Psoas muscle (tissue), 8 donors: Measurements from ENCODE around the gene IFFO2. TPM values are rescaled to one million over a fixed set of nuclear protein-coding genes. Genes with fewer than 3 reads are reported as not detected.
A peak's percentile ranks its signal among the peaks of the same experiment; 100 is the strongest.

Experiments used
- ATAC-seq, 4 donors: fragments of 200-7000 bp; cut with Tn5 transposase; one replicate each; pipeline ENCODE4 v1.9.1; 2020; ENCODE audit warnings: moderate library complexity in 3 of 4, mild to moderate bottlenecking in 2 of 4
- DNase-seq, 2 donors: peaks; one replicate each; pipeline ENCODE4 v3.0.0-alpha.2; 2020
- H3K27ac ChIP-seq: fragments of 200-600 bp; one replicate; pipeline ENCODE4 v1.8.0; 2022
- H3K27me3 ChIP-seq, 3 donors: fragments of 200-600 bp in 1 of 3; one replicate each; pipeline versions ENCODE4 v1.6.1 to v1.8.0; 2013 to 2022; ENCODE audit warnings: low read length in 2 of 3, mild to moderate bottlenecking in 2 of 3, moderate library complexity in 1 of 3; ENCODE audit not compliant: insufficient read depth in 3 of 3
- H3K36me3 ChIP-seq, 2 donors: fragments of 200-600 bp in 1 of 2; one replicate each; pipeline versions ENCODE4 v1.6.1 to v1.8.0; 2013 to 2022; ENCODE audit warnings: low read depth in 1 of 2, mild to moderate bottlenecking in 1 of 2, moderate library complexity in 1 of 2; ENCODE audit not compliant: insufficient read depth in 1 of 2
- H3K4me1 ChIP-seq: fragments of 200-600 bp; one replicate; pipeline ENCODE4 v1.8.0; 2022
- H3K4me3 ChIP-seq: fragments of 200-600 bp; one replicate; pipeline ENCODE4 v1.8.0; 2022; ENCODE audit warnings: mild to moderate bottlenecking
- H3K9me3 ChIP-seq: fragments of 200-600 bp; one replicate; pipeline ENCODE4 v1.8.0; 2022
- WGBS, 3 donors: extraction: QIAGEN DNeasy Blood & Tissue Kit; methylation state at CpG; one replicate each; pipeline versions ENCODE4 v1.1.6 to v1.1.7; 2013; 5-methylcytosine and 5-hydroxymethylcytosine counted together
- intact Hi-C, 2 donors: fragments of 100-400 bp; cut with DNase I; formaldehyde crosslinking; loops; one replicate each; pipeline versions ENCODE4 v1.11.0 to v1.14.2; 2022
- polyA plus RNA-seq, 3 donors: library from polyadenylated mRNA; stranded (reverse); fragments of 200-250 nt; gene quantifications; one replicate each; pipeline ENCODE4 v1.2.3, GENCODE V29; 2013
- total RNA-seq, 4 donors: library from RNA; stranded (reverse); fragmentation: NEBNext Ultra II Directional in 2 of 4; extraction: Animal tissue kit (Norgen Biotek cat#: 25700) in 2 of 4; gene quantifications; one replicate each; pipeline versions ENCODE4 v1.2.1 to v1.2.4, GENCODE V29; 2021 to 2023
- TF ChIP-seq, protein P1 (sequence below): fragments of 200-600 bp; IDR thresholded peaks from one replicate; pipeline ENCODE4 v1.8.0; 2022; ENCODE audit warnings: antibody characterized with exemption
- donor health status: healthy with polysubstance abuse.
- donor health status: DM: no; HTN: no; CAD: no; lungs with moderate emphysema.
- donor health status: Bipolar disorder and iron deficiency.
- donor health status: healthy.
- donor health status: DM: yes; HTN: yes; CAD: no.
- donor health status: DM: no; HTN: no; CAD: no.
- donor health status: DM: no; HTN: no; CAD: no.
- donor health status: DM: yes; HTN: yes; CAD: no.

IFFO2 gene
- total and polyA plus RNA-seq, 7 donors = 0.94 to 14.0 (median 3.7) TPM

DNA sequence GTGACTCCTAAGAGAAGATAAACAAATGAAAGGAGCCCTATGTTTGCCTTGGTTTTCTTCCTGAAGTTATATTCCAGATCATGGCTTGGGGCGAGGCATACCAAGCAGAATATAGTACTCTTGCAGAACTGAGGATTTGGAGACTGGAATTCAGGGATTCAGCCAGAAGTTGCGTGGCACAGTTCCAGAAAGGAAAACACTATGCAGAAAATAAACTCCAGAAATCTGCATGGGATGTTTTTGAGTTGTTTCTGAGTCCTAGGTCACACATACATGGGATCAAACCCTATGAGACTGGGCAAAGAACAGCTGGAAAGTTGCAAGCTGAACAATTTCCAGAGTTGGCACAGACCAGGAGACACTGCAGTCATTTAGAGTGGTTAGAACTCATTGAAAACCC is 42.9 kb upstream of the IFFO2 start:
- H3K4me3 ChIP-seq = no peak overlapping the region
- ATAC-seq (no peak), DNase-seq (no peak)
- H3K27me3 ChIP-seq = no peaks in the 10 kb centered on the region
- intact Hi-C loops = no loop called here
- TF ChIP-seq, protein P1, sequence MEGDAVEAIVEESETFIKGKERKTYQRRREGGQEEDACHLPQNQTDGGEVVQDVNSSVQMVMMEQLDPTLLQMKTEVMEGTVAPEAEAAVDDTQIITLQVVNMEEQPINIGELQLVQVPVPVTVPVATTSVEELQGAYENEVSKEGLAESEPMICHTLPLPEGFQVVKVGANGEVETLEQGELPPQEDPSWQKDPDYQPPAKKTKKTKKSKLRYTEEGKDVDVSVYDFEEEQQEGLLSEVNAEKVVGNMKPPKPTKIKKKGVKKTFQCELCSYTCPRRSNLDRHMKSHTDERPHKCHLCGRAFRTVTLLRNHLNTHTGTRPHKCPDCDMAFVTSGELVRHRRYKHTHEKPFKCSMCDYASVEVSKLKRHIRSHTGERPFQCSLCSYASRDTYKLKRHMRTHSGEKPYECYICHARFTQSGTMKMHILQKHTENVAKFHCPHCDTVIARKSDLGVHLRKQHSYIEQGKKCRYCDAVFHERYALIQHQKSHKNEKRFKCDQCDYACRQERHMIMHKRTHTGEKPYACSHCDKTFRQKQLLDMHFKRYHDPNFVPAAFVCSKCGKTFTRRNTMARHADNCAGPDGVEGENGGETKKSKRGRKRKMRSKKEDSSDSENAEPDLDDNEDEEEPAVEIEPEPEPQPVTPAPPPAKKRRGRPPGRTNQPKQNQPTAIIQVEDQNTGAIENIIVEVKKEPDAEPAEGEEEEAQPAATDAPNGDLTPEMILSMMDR = no peak
- no peaks in the 10 kb centered on the region for H3K4me1 ChIP-seq
- no peaks in the 10 kb centered on the region for H3K36me3 ChIP-seq
- H3K27ac ChIP-seq = no peak overlapping the region
- 28 to 31% (median 31%) methylated on average over 2 of the region's 2 CpGs for WGBS, 3 donors
- H3K9me3 ChIP-seq = peaks cover 6% of the 10 kb centered on the region

DNA sequence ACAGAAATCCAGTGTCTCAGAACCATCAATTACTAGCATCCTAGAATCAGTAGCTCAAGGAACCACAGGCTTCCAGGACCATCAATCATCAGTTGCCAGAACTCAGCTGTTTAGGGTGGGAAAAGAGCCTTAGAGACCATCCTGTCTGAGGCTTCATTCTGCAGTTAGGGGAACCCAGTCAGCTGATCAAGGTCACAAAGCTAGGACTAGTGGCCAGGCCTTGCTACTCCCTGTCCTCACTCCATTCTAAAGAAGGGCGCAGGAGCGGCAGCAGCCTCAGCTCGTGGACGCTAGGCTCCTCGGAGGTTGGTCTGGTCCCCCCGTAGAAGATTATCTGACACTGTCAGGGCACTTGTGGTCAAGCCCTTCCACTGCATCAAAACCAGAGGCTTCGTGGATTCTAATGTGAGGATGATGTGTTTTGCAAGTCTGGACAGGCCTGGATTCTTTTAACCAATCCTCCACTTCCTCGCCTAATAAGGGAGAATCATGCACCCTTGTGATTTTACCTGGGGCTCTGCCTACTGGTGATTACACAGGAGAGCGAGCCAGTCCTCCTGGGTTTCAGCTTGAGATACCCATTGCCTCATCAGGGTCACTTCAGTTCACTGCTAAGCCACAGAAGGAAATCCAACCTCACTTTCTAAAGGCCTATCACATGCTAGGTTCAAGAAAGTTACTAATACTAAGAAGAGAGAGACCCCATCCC is 41.7 kb upstream of the IFFO2 start:
- 73 to 88% (median 80%) methylated on average over 9 of the region's 9 CpGs for WGBS, 3 donors
- ATAC-seq (peak; percentile 35 to 90 (median 83)), DNase-seq (no peak)
- Histone ChIP-seq H3K9me3 (peaks cover 2% of the 10 kb centered on the region), H3K4me3 (no peak overlapping the region), H3K27ac (no peak overlapping the region), H3K27me3 (no peaks in the 10 kb centered on the region), H3K4me1 (no peaks in the 10 kb centered on the region), H3K36me3 (no peaks in the 10 kb centered on the region)
- intact Hi-C loops = no loop called here
- TF ChIP-seq, protein P1 = no peak

DNA sequence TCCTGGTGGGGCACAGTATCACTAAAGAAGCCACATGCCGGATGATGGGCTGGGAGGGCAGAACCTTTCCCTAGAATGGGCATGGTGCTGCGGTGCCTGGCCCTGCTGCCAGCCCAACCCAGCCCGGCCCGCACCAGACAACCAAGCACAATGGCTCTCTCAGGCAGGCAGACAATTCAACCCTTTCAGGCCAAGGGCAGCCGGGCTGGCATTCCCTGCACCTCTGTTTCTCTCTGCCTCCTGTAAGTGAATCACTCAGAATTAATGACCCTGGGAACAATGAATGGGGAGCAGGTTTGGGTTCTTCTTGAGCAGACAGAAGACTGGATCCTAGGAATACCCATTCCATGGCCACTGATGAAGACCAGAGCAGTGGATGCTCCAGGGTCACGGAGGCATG is 41.0 kb upstream of the IFFO2 start:
- Histone ChIP-seq H3K36me3 (no peaks in the 10 kb centered on the region), H3K4me1 (no peaks in the 10 kb centered on the region), H3K27ac (no peak overlapping the region), H3K4me3 (no peak overlapping the region), H3K27me3 (no peaks in the 10 kb centered on the region), H3K9me3 (no peaks in the 10 kb centered on the region)
- intact Hi-C loops = no loop called here
- DNase-seq = no peak
- no peak for ATAC-seq
- 92 to 96% (median 96%) methylated on average over 6 of the region's 6 CpGs for WGBS, 3 donors
- TF ChIP-seq, protein P1 = no peak

DNA sequence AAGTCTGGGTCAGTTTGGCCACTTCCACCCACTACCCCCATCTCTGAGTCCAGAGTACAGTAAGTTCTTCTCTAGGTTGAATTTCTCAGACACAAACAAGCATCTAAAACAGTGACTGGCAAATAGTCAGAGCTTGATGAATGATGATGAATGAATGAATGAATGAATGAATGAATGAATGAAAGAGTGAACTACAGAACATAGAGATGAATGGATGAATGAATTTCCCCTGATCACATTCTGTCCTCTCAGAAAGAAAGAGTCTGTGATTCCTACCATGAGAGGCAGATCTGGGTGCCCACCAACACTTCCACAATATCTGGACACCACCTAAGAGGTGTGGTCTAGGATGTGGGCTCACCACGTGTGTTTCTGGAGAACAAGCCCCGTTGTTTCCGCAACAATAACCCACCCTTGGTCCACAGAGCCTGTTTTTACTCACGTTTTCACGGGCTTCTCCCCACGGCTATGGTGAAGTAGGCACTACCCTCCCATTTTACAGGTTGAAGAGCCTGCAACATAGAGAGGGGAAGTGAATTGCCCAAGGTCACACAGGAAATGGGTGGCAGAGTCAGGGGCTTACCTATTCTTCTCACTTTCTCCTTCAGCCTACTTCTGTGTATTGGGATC is 40.2 kb upstream of the IFFO2 start:
- no peak overlapping the region for H3K4me3 ChIP-seq
- no peak overlapping the region for H3K27ac ChIP-seq
- no peaks in the 10 kb centered on the region for H3K9me3 ChIP-seq
- DNase-seq = no peak
- intact Hi-C loops = no loop called here
- no peaks in the 10 kb centered on the region for H3K4me1 ChIP-seq
- no peaks in the 10 kb centered on the region for H3K27me3 ChIP-seq
- no peak for ATAC-seq
- TF ChIP-seq, protein P1 = no peak
- H3K36me3 ChIP-seq = no peaks in the 10 kb centered on the region
- 81 to 87% (median 86%) methylated on average over 6 of the region's 6 CpGs for WGBS, 3 donors
